H9 (cell line): ENCODE data around the gene IL1RAPL2. TPM values are rescaled to one million over a fixed set of nuclear protein-coding genes. Genes with fewer than 3 reads are reported as not detected.

Experiments used
- DNase-seq: peaks from one replicate; pipeline ENCODE4 v3.0.0-alpha.2; 2017
- H2AFZ ChIP-seq: one replicate; pipeline ENCODE4 v1.6.1; 2013; ENCODE audit warnings: mild to moderate bottlenecking, low read length, control low read depth, moderate library complexity
- H2AK5ac ChIP-seq: 2 replicates; pipeline ENCODE4 v1.6.1; 2013; ENCODE audit warnings: low read length, control low read depth, mixed read lengths; ENCODE audit not compliant: insufficient read length
- H2BK120ac ChIP-seq: one replicate; pipeline ENCODE4 v1.6.1; 2013; ENCODE audit warnings: low read depth, mild to moderate bottlenecking, low read length, control low read depth, inconsistent platforms; ENCODE audit not compliant: poor library complexity, severe bottlenecking
- H2BK12ac ChIP-seq: 2 replicates; pipeline ENCODE4 v1.6.1; 2013; ENCODE audit warnings: low read length, control low read depth, mixed read lengths, low read depth; ENCODE audit not compliant: insufficient read length
- H2BK15ac ChIP-seq: 2 replicates; pipeline ENCODE4 v1.6.1; 2013; ENCODE audit warnings: low read depth, low read length, control low read depth
- H2BK20ac ChIP-seq: one replicate; pipeline ENCODE4 v1.6.1; 2013; ENCODE audit warnings: low read depth, mild to moderate bottlenecking, low read length, control low read depth, inconsistent platforms; ENCODE audit not compliant: poor library complexity, severe bottlenecking
- H2BK5ac ChIP-seq: 2 replicates; pipeline ENCODE4 v1.6.1; 2013; ENCODE audit warnings: low read length, control low read depth, mixed read lengths; ENCODE audit not compliant: insufficient read length
- H3K14ac ChIP-seq: 2 replicates; pipeline ENCODE4 v1.6.1; 2013; ENCODE audit warnings: low read length, control low read depth; ENCODE audit not compliant: insufficient read depth
- H3K18ac ChIP-seq: 2 replicates; pipeline ENCODE4 v1.6.1; 2013; ENCODE audit warnings: low read depth, mild to moderate bottlenecking, mixed read lengths, low read length, control low read depth; ENCODE audit not compliant: insufficient read length
- H3K23ac ChIP-seq: 2 replicates; pipeline ENCODE4 v1.6.1; 2013; ENCODE audit warnings: low read length, control low read depth, mixed read lengths, low read depth; ENCODE audit not compliant: insufficient read length
- H3K23me2 ChIP-seq: 2 replicates; pipeline ENCODE4 v1.6.1; 2013; ENCODE audit warnings: low read depth, mild to moderate bottlenecking, mixed read lengths, low read length, control low read depth; ENCODE audit not compliant: insufficient read length, poor library complexity, severe bottlenecking
- H3K27ac ChIP-seq: 2 replicates; pipeline ENCODE4 v1.5.1; 2013; ENCODE audit warnings: low read length, control low read depth, mixed read lengths, low read depth; ENCODE audit not compliant: insufficient read length
- H3K27me3 ChIP-seq: 2 replicates; pipeline ENCODE4 v1.6.1; 2013; ENCODE audit warnings: low read length, control low read depth, inconsistent platforms; ENCODE audit not compliant: insufficient read depth
- H3K4ac ChIP-seq: 2 replicates; pipeline ENCODE4 v1.6.1; 2013; ENCODE audit warnings: low read depth, mild to moderate bottlenecking, control low read depth, inconsistent platforms, low read length, moderate library complexity
- H3K4me1 ChIP-seq: 2 replicates; pipeline ENCODE4 v1.6.1; 2013; ENCODE audit warnings: low read length, control low read depth, inconsistent platforms; ENCODE audit not compliant: insufficient read depth
- H3K4me2 ChIP-seq: 2 replicates; pipeline ENCODE4 v1.6.1; 2013; ENCODE audit warnings: low read length, control low read depth, mixed read lengths; ENCODE audit not compliant: insufficient read length, insufficient read depth
- H3K56ac ChIP-seq: 2 replicates; pipeline ENCODE4 v1.6.1; 2013; ENCODE audit warnings: low read depth, mild to moderate bottlenecking, mixed read lengths, low read length, control low read depth; ENCODE audit not compliant: insufficient read length
- H3K79me1 ChIP-seq: 2 replicates; pipeline ENCODE4 v1.6.1; 2013; ENCODE audit warnings: low read depth, mild to moderate bottlenecking, moderate library complexity, low read length, control low read depth, inconsistent platforms; ENCODE audit not compliant: insufficient read depth, poor library complexity, severe bottlenecking
- H3K79me2 ChIP-seq: 2 replicates; pipeline ENCODE4 v1.6.1; 2013; ENCODE audit warnings: low read length, control low read depth, inconsistent platforms; ENCODE audit not compliant: insufficient read depth
- H3K9ac ChIP-seq: 2 replicates; pipeline ENCODE4 v1.6.1; 2013; ENCODE audit warnings: low read length, control low read depth, mixed read lengths; ENCODE audit not compliant: insufficient read length; ENCODE audit errors: extremely low read depth
- H3K9me3 ChIP-seq: one replicate; pipeline ENCODE4 v1.6.1; 2013; ENCODE audit warnings: low read depth, low read length, inconsistent platforms; ENCODE audit not compliant: control insufficient read depth
- H3T11ph ChIP-seq: one replicate; pipeline ENCODE4 v1.6.1; 2013; ENCODE audit warnings: mild to moderate bottlenecking, low read length, control low read depth, inconsistent platforms
- H4K20me1 ChIP-seq: one replicate; pipeline ENCODE4 v1.6.1; 2013; ENCODE audit not compliant: control insufficient read depth, insufficient read length, insufficient read depth
- H4K5ac ChIP-seq: 2 replicates; pipeline ENCODE4 v1.6.1; 2013; ENCODE audit warnings: low read depth, mild to moderate bottlenecking, mixed read lengths, low read length, control low read depth; ENCODE audit not compliant: insufficient read length
- H4K8ac ChIP-seq: replicated peaks from 2 replicates; pipeline ENCODE4 v1.6.1; 2013; ENCODE audit warnings: low read length, control low read depth, mixed read lengths, low read depth; ENCODE audit not compliant: insufficient read length
- H4K91ac ChIP-seq: 2 replicates; pipeline ENCODE4 v1.6.1; 2013; ENCODE audit warnings: low read depth, mild to moderate bottlenecking, moderate library complexity, mixed read lengths, low read length, control low read depth; ENCODE audit not compliant: insufficient read length
- H3K27ac Mint-ChIP-seq, 3 experiments: 2 replicates in 2 of 3; 3 replicates in 1 of 3; pipeline ENCODE4 v1.8.0; 2020 to 2021; ENCODE audit warnings: mixed read lengths in 3 of 3, mild to moderate bottlenecking in 1 of 3, moderate library complexity in 1 of 3
- H3K27me3 Mint-ChIP-seq: 2 replicates; pipeline ENCODE4 v1.8.0; 2021; ENCODE audit warnings: low read depth, mild to moderate bottlenecking, moderate library complexity, mixed read lengths
- H3K36me3 Mint-ChIP-seq, 3 experiments: 2 replicates in 2 of 3; 3 replicates in 1 of 3; pipeline ENCODE4 v1.8.0; 2020 to 2021; ENCODE audit warnings: low read depth in 3 of 3, mixed read lengths in 3 of 3; ENCODE audit not compliant: insufficient read depth in 1 of 3
- H3K4me1 Mint-ChIP-seq, 2 experiments: 2 replicates each; pipeline ENCODE4 v1.8.0; 2020; ENCODE audit warnings: mixed read lengths in 2 of 2
- H3K4me3 Mint-ChIP-seq, 2 experiments: 2 replicates in 1 of 2; 3 replicates in 1 of 2; pipeline ENCODE4 v1.8.0; 2020 to 2021; ENCODE audit warnings: mild to moderate bottlenecking in 2 of 2, mixed read lengths in 2 of 2, moderate library complexity in 1 of 2
- H3K9me3 Mint-ChIP-seq, 2 experiments: 2 replicates in 1 of 2; 3 replicates in 1 of 2; pipeline ENCODE4 v1.8.0; 2020; ENCODE audit warnings: mild to moderate bottlenecking in 2 of 2, mixed read lengths in 2 of 2, moderate library complexity in 1 of 2
- CTCF ChIP-seq: fragments of 200-600 bp; sonication (generic); conservative IDR thresholded peaks from 3 replicates; pipeline ENCODE4 v1.8.0; 2021; ENCODE audit warnings: antibody characterized with exemption, mild to moderate bottlenecking
- WGBS: extraction: QIAGEN DNeasy Blood & Tissue Kit; methylation state at CpG from one replicate; pipeline ENCODE4 v1.1.7; 2013; ENCODE audit warnings: missing lambda C conversion rate, low lambda C conversion rate, mixed read lengths; ENCODE audit not compliant: insufficient read length; ENCODE audit errors: extremely low coverage; 5-methylcytosine and 5-hydroxymethylcytosine counted together
- total RNA-seq: library from RNA; stranded (reverse); gene quantifications from 2 replicates; pipeline ENCODE4 v1.2.1, GENCODE V29; 2021

Gene IL1RAPL2
- total RNA-seq, 1 experiment from 2014 or later, result not detected

GRCh38 chrX:104721854-104722253 lies 155.9 kb downstream of the IL1RAPL2 start:
- H3K4me1 ChIP-seq, result no peaks in the 10 kb centered on the region
- H2AFZ ChIP-seq, result no peak overlapping the region
- no peak overlapping the region for H3K27ac ChIP-seq
- H3K27me3 ChIP-seq, result no peaks in the 10 kb centered on the region; the same call in 1 of the 2 replicates
- Mint-ChIP-seq H3K4me1 (no peaks in the 10 kb centered on the region), H3K27me3 (no peaks in the 10 kb centered on the region; the same call in 1 of the 2 replicates), H3K36me3 (no peaks in the 10 kb centered on the region; a peak in 2 of 7 replicates), H3K9me3 (peaks cover 7 to 47% of the 10 kb centered on the region in 2 experiments; a peak in 4 of 5 replicates), H3K4me3 (no peak overlapping the region), H3K27ac (no peak overlapping the region)
- H3K4ac ChIP-seq, result no peak overlapping the region
- H3K56ac ChIP-seq, result no peak overlapping the region
- H2BK5ac ChIP-seq, result no peak overlapping the region
- H2BK20ac ChIP-seq, result no peak overlapping the region
- no peaks in the 10 kb centered on the region for H3K79me2 ChIP-seq
- no peaks in the 10 kb centered on the region for H3K9me3 ChIP-seq
- H2BK15ac ChIP-seq, result no peak overlapping the region
- no peak overlapping the region for H3K23ac ChIP-seq
- H2AK5ac ChIP-seq, result no peak overlapping the region
- H3K23me2 ChIP-seq, result no peaks in the 10 kb centered on the region
- H4K91ac ChIP-seq, result no peak overlapping the region
- no peak overlapping the region for H2BK12ac ChIP-seq
- H3K4me2 ChIP-seq, result no peak overlapping the region
- DNase-seq, result no peak
- no CpG with 5 or more reads among the region's 3 CpGs for WGBS
- H3K18ac ChIP-seq, result no peak overlapping the region
- H4K20me1 ChIP-seq, result no peaks in the 10 kb centered on the region
- H3T11ph ChIP-seq, result no peak overlapping the region
- H2BK120ac ChIP-seq, result no peak overlapping the region
- H3K9ac ChIP-seq, result no peak overlapping the region
- H4K5ac ChIP-seq, result no peak overlapping the region
- H3K14ac ChIP-seq, result no peak overlapping the region
- no peak for TF ChIP-seq CTCF
- no peaks in the 10 kb centered on the region for H3K79me1 ChIP-seq
- no peak overlapping the region for H4K8ac ChIP-seq
